HFFc6 (cell line): Measurements from ENCODE around the gene GOLPH3L. TPM values are rescaled to one million over a fixed set of nuclear protein-coding genes. Genes with fewer than 3 reads are reported as not detected.

Experiments
- DNase-seq: peaks from one replicate; pipeline ENCODE4 v3.0.0-alpha.2; 2018
- H3K27ac Mint-ChIP-seq: 2 replicates; pipeline ENCODE4 v1.8.0; 2020; ENCODE audit warnings: mild to moderate bottlenecking, mixed read lengths
- H3K27me3 Mint-ChIP-seq: 2 replicates; pipeline ENCODE4 v1.8.0; 2021; ENCODE audit warnings: mild to moderate bottlenecking, moderate library complexity, mixed read lengths; ENCODE audit not compliant: insufficient read depth
- H3K36me3 Mint-ChIP-seq: 2 replicates; pipeline ENCODE4 v1.8.0; 2021; ENCODE audit warnings: low read depth, mixed read lengths
- H3K4me1 Mint-ChIP-seq: 2 replicates; pipeline ENCODE4 v1.8.0; 2020; ENCODE audit warnings: low read depth, mixed read lengths
- H3K4me3 Mint-ChIP-seq: 2 replicates; pipeline ENCODE4 v1.8.0; 2020; ENCODE audit warnings: mild to moderate bottlenecking, moderate library complexity, mixed read lengths
- H3K9me3 Mint-ChIP-seq: 2 replicates; pipeline ENCODE4 v1.8.0; 2020; ENCODE audit warnings: mild to moderate bottlenecking, mixed read lengths
- CTCF ChIP-seq: fragments of 200-600 bp; sonication (generic); IDR thresholded peaks from 2 replicates; pipeline ENCODE4 v1.5.0; 2021; ENCODE audit warnings: antibody characterized with exemption, mild to moderate bottlenecking
- total RNA-seq, 6 experiments: library from RNA; stranded (reverse); fragmentation: NEBNext Ultra II Directional; extraction: Animal tissue kit (Norgen Biotek cat#: 25700); gene quantifications; 2 replicates in 1 of 6; 3 replicates in 5 of 6; pipeline ENCODE4 v1.2.3, GENCODE V29; 2021

Gene GOLPH3L
- total RNA-seq, 6 experiments from 2014 or later, result 22.0 to 26.3 (median 24.6) TPM

GRCh38 chr1:150615346-150616201 is 81.4 kb downstream of the GOLPH3L start:
- DNase-seq, result no peak
- Mint-ChIP-seq H3K4me1 (peaks cover 68% of the 10 kb centered on the region), H3K27me3 (peaks cover 7% of the 10 kb centered on the region), H3K36me3 (peaks cover 37% of the 10 kb centered on the region), H3K27ac (peak overlapping the region; percentile 62), H3K4me3 (no peak overlapping the region), H3K9me3 (no peaks in the 10 kb centered on the region; the same call in 1 of the 2 replicates)
- TF ChIP-seq CTCF, result no peak

GRCh38 chr1:150613061-150613920 is 83.7 kb downstream of the GOLPH3L start:
- H3K36me3 Mint-ChIP-seq, result peaks cover 24% of the 10 kb centered on the region
- DNase-seq, result peak; percentile 78
- H3K4me3 Mint-ChIP-seq, result peak overlapping the region; percentile 64
- peaks cover 63% of the 10 kb centered on the region for H3K4me1 Mint-ChIP-seq
- H3K27me3 Mint-ChIP-seq, result peaks cover 7% of the 10 kb centered on the region
- no peak for TF ChIP-seq CTCF
- peak overlapping the region; percentile 95 for H3K27ac Mint-ChIP-seq
- no peaks in the 10 kb centered on the region; the same call in 1 of the 2 replicates for H3K9me3 Mint-ChIP-seq

- peak overlapping the region; percentile 95 for H3K27ac Mint-ChIP-seq
- no peak for DNase-seq
- no peak for TF ChIP-seq CTCF
- peaks cover 63% of the 10 kb centered on the region for H3K4me1 Mint-ChIP-seq
- H3K27me3 Mint-ChIP-seq, result peaks cover 7% of the 10 kb centered on the region
- H3K4me3 Mint-ChIP-seq, result peak overlapping the region; percentile 33
- H3K36me3 Mint-ChIP-seq, result peaks cover 20% of the 10 kb centered on the region
- H3K9me3 Mint-ChIP-seq, result no peaks in the 10 kb centered on the region; the same call in 1 of the 2 replicates
These were observed 85.0 kb downstream of the GOLPH3L start for GRCh38 chr1:150612014-150612345.

GRCh38 chr1:150610576-150610975 is 86.4 kb downstream of the GOLPH3L start:
- H3K4me3 Mint-ChIP-seq, result no peak overlapping the region
- peaks cover 3% of the 10 kb centered on the region; the same call in 1 of the 2 replicates for H3K27me3 Mint-ChIP-seq
- TF ChIP-seq CTCF, result no peak
- H3K4me1 Mint-ChIP-seq, result peaks cover 60% of the 10 kb centered on the region
- H3K27ac Mint-ChIP-seq, result peak overlapping the region; percentile 95
- H3K36me3 Mint-ChIP-seq, result peaks cover 12% of the 10 kb centered on the region
- H3K9me3 Mint-ChIP-seq, result no peaks in the 10 kb centered on the region; the same call in 1 of the 2 replicates
- DNase-seq, result no peak

GRCh38 chr1:150609732-150610131 is 87.2 kb downstream of the GOLPH3L start:
- peaks cover 5% of the 10 kb centered on the region for H3K36me3 Mint-ChIP-seq
- H3K27ac Mint-ChIP-seq, result peak overlapping the region; percentile 95
- DNase-seq, result no peak
- no peak for TF ChIP-seq CTCF
- peaks cover 58% of the 10 kb centered on the region for H3K4me1 Mint-ChIP-seq
- no peak overlapping the region for H3K4me3 Mint-ChIP-seq
- peaks cover 3% of the 10 kb centered on the region; the same call in 1 of the 2 replicates for H3K27me3 Mint-ChIP-seq
- H3K9me3 Mint-ChIP-seq, result no peaks in the 10 kb centered on the region
